COLO829 (cell line): ENCODE data around the gene ITGB2.
"Not testable (repeated sequence)": the region's sequence is repeated elsewhere in the genome, so short reads cannot be mapped to it uniquely, and the experiment has no call there.

Experiments used
- DNase-seq: peaks from one replicate; pipeline ENCODE4 v3.0.0; 2012; ENCODE audit warnings: low spot score

The ITGB2 gene

GRCh38 chr21:44884097-44884496 lies 36.6 kb downstream of the ITGB2 start:
- no peak for DNase-seq

- DNase-seq = no peak
Observed at GRCh38 chr21:44883250-44883649, 37.4 kb downstream of the ITGB2 start.

GRCh38 chr21:44881198-44881872 lies 39.4 kb downstream of the ITGB2 start:
- no peak for DNase-seq

GRCh38 chr21:44880405-44881197 lies 40.1 kb downstream of the ITGB2 start:
- DNase-seq = no peak

GRCh38 chr21:44879238-44879637 lies 41.5 kb downstream of the ITGB2 start:
- not testable (repeated sequence) for DNase-seq

GRCh38 chr21:44878053-44878982 lies 42.4 kb downstream of the ITGB2 start:
- no peak for DNase-seq

- no peak for DNase-seq
Observed at GRCh38 chr21:44876849-44877575, 43.7 kb downstream of the ITGB2 start.

GRCh38 chr21:44875316-44875700 lies 45.4 kb downstream of the ITGB2 start:
- no peak for DNase-seq

GRCh38 chr21:44874497-44875315 lies 46.0 kb downstream of the ITGB2 start:
- no peak for DNase-seq

GRCh38 chr21:44874240-44874496 lies 46.5 kb downstream of the ITGB2 start:
- DNase-seq = no peak

GRCh38 chr21:44873356-44874239 lies 47.1 kb downstream of the ITGB2 start, which contains the start of gene PTTG1IP:
Gene PTTG1IP (minus strand): TSS chr21:44873690. CDS start chr21:44873616, 74 bp downstream.
- peak; percentile 100 for DNase-seq

- DNase-seq = no peak
Observed at GRCh38 chr21:44872649-44873355, 47.9 kb downstream of the ITGB2 start.

GRCh38 chr21:44872323-44872648 lies 48.4 kb downstream of the ITGB2 start:
- no peak for DNase-seq

- DNase-seq = no peak
Observed at GRCh38 chr21:44871576-44872269, 49.0 kb downstream of the ITGB2 start.

GRCh38 chr21:44870748-44871495 lies 49.8 kb downstream of the ITGB2 start:
- no peak for DNase-seq

- DNase-seq = peak; percentile 88
Observed at GRCh38 chr21:44869781-44870747, 50.6 kb downstream of the ITGB2 start.

GRCh38 chr21:44868707-44869106 lies 52.0 kb downstream of the ITGB2 start:
- DNase-seq = no peak
